ENCODE results near the gene AGMO. TPM values are rescaled to one million over a fixed set of nuclear protein-coding genes. Genes with fewer than 3 reads are reported as not detected.

AGMO gene
- polyA plus RNA-seq, 1 donor from 2014 or later: not detected

- H3K27ac ChIP-seq (ENCODE audit: low read length): no peak overlapping the region
- H2AFZ ChIP-seq (ENCODE audit: low read depth, low read length): no peak overlapping the region
- TF ChIP-seq MXI1 (conservative IDR thresholded peaks at IDR 0.05; ENCODE audit: poor library complexity, severe bottlenecking): no peak
- no peak for TF ChIP-seq RAD21 (conservative IDR thresholded peaks at IDR 0.05)
- TF ChIP-seq TAF1 (IDR thresholded peaks at IDR 0.05; ENCODE audit: low read depth): no peak
- no peak for TF ChIP-seq SMC3 (conservative IDR thresholded peaks at IDR 0.05; ENCODE audit: poor library complexity)
- TF ChIP-seq CTCF (IDR thresholded peaks at IDR 0.05; ENCODE audit: poor library complexity, severe bottlenecking): no peak
- TF ChIP-seq EP300 (conservative IDR thresholded peaks at IDR 0.05; ENCODE audit: poor library complexity, severe bottlenecking): no peak
- TF ChIP-seq POLR2AphosphoS5 (IDR thresholded peaks at IDR 0.05): no peak
- no peak for TF ChIP-seq REST (IDR thresholded peaks at IDR 0.05; ENCODE audit: borderline replicate concordance)
- no peak for TF ChIP-seq EZH2 (IDR thresholded peaks at IDR 0.05; ENCODE audit: borderline replicate concordance, insufficient read depth, low read length, poor library complexity, severe bottlenecking)
- H3K4me2 ChIP-seq (ENCODE audit: low read length): no peak overlapping the region
- H3K36me3 ChIP-seq (ENCODE audit: insufficient read depth, low read length): no peaks in the 10 kb centered on the region
- no peak overlapping the region for H3K9ac ChIP-seq (ENCODE audit: low read length)
- H3K9me2 ChIP-seq (ENCODE audit: insufficient read depth, low read length): no peaks in the 10 kb centered on the region
- H3K79me2 ChIP-seq (replicated peaks; ENCODE audit: insufficient read depth, low read length): no peaks in the 10 kb centered on the region
- no peaks in the 10 kb centered on the region for H3F3A ChIP-seq (ENCODE audit: insufficient read depth, low read length, poor library complexity, severe bottlenecking)
- H3K4me3 ChIP-seq (ENCODE audit: low read length): no peak overlapping the region
- no peaks in the 10 kb centered on the region for H3K9me3 ChIP-seq (ENCODE audit: low read length)
- H4K20me1 ChIP-seq (ENCODE audit: insufficient read depth): no peaks in the 10 kb centered on the region
- no peaks in the 10 kb centered on the region for H3K27me3 ChIP-seq (ENCODE audit: insufficient read depth, low read depth, low read length)
These were observed 234.8 kb downstream of the AGMO start for GRCh38 chr7:15327001-15327400.

GRCh38 chr7:15326044-15326644, 235.7 kb downstream of the AGMO start:
- H3K27me3 ChIP-seq (ENCODE audit: insufficient read depth, low read depth, low read length): no peaks in the 10 kb centered on the region
- no peaks in the 10 kb centered on the region for H3K9me3 ChIP-seq (ENCODE audit: low read length)
- no peak overlapping the region for H2AFZ ChIP-seq (ENCODE audit: low read depth, low read length)
- no peaks in the 10 kb centered on the region for H4K20me1 ChIP-seq (ENCODE audit: insufficient read depth)
- no peak overlapping the region for H3K4me2 ChIP-seq (ENCODE audit: low read length)
- no peak overlapping the region for H3K27ac ChIP-seq (ENCODE audit: low read length)
- H3K4me3 ChIP-seq (ENCODE audit: low read length): no peak overlapping the region
- no peak overlapping the region for H3K9ac ChIP-seq (ENCODE audit: low read length)
- H3K36me3 ChIP-seq (ENCODE audit: insufficient read depth, low read length): no peaks in the 10 kb centered on the region
- H3F3A ChIP-seq (ENCODE audit: insufficient read depth, low read length, poor library complexity, severe bottlenecking): no peaks in the 10 kb centered on the region
- TF ChIP-seq CTCF (IDR thresholded peaks at IDR 0.05; ENCODE audit: poor library complexity, severe bottlenecking) (peak; percentile 68), TAF1 (IDR thresholded peaks at IDR 0.05; ENCODE audit: low read depth) (no peak), SMC3 (conservative IDR thresholded peaks at IDR 0.05; ENCODE audit: poor library complexity) (peak; percentile 73), REST (IDR thresholded peaks at IDR 0.05; ENCODE audit: borderline replicate concordance) (no peak), MXI1 (conservative IDR thresholded peaks at IDR 0.05; ENCODE audit: poor library complexity, severe bottlenecking) (no peak), EZH2 (IDR thresholded peaks at IDR 0.05; ENCODE audit: borderline replicate concordance, insufficient read depth, low read length, poor library complexity, severe bottlenecking) (no peak), RAD21 (conservative IDR thresholded peaks at IDR 0.05) (peak; percentile 70), POLR2AphosphoS5 (IDR thresholded peaks at IDR 0.05) (no peak), EP300 (conservative IDR thresholded peaks at IDR 0.05; ENCODE audit: poor library complexity, severe bottlenecking) (no peak)
- no peaks in the 10 kb centered on the region for H3K9me2 ChIP-seq (ENCODE audit: insufficient read depth, low read length)
- H3K79me2 ChIP-seq (replicated peaks; ENCODE audit: insufficient read depth, low read length): no peaks in the 10 kb centered on the region

All from neural cell (in vitro differentiated cells).